T-helper 2 cell treated with Interferon-gamma antibody and Interleukin-4, amounts not matched to agents 100 ng/mL and 5 ng/mL, for 36 hours (primary cell): ENCODE measurements around the gene TAS2R8. TPM values are rescaled to one million over a fixed set of nuclear protein-coding genes. Genes with fewer than 3 reads are reported as not detected.
"Not testable (repeated sequence)": the region's sequence is repeated elsewhere in the genome, so short reads cannot be mapped to it uniquely, and the experiment has no call there.

ENCODE experiments used
- intact Hi-C: fragments of 100-400 bp; cut with micrococcal nuclease; formaldehyde crosslinking; loops from one replicate; pipeline ENCODE4 v1.15.1; 2023
- total RNA-seq: library from RNA; stranded (reverse); gene quantifications from 2 replicates; pipeline ENCODE4 v1.2.3, GENCODE V29; 2022

The TAS2R8 gene
- total RNA-seq = not detected in 2 replicates

- intact Hi-C loops = no loop called here
Observed at GRCh38 chr12:10807186-10807585, at the start of gene TAS2R8. TAS2R8 (minus strand) TSS chr12:10807286; CDS start chr12:10806980, 306 bp downstream.

DNA sequence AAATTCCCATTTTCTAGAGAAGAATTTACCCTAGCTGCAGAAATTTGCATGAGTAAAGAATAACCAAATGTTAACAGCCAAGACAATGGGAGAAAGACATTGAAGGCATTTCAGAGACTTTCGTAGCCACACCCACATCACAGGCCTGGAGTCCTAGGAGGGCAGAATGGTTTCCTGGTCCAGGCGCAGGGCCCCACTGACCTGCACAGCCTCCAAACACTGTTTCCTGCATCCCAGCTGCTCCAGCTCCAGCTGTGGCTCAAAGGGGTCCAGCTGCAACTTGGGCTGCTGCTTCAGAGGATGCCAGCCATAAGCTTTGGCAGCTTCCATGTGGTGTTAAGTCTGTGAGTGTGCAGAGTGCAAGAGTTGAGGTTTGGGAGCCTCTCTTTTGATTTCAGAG lies 48.7 kb upstream of the TAS2R8 start:
- intact Hi-C loops = no loop called here

DNA sequence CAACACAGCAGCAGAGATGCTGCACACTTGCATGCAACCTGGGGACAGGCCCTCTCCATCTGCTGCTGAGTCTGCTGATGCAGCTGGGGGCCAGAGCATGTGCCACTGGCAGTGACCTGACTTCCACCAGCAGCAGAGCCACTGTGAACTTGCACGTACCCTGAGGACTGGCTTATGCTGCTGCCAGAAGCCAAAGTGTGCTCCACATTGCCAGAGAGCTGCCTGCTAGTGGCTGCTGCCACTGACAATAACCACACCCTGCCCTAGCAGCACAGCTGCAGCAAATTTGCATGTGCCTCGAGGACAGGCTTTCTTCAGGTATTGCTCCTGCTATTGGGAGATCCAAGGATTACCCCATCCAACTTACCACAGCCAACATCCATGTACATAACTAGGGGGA lies 46.7 kb upstream of the TAS2R8 start:
- intact Hi-C loops = no loop called here

DNA sequence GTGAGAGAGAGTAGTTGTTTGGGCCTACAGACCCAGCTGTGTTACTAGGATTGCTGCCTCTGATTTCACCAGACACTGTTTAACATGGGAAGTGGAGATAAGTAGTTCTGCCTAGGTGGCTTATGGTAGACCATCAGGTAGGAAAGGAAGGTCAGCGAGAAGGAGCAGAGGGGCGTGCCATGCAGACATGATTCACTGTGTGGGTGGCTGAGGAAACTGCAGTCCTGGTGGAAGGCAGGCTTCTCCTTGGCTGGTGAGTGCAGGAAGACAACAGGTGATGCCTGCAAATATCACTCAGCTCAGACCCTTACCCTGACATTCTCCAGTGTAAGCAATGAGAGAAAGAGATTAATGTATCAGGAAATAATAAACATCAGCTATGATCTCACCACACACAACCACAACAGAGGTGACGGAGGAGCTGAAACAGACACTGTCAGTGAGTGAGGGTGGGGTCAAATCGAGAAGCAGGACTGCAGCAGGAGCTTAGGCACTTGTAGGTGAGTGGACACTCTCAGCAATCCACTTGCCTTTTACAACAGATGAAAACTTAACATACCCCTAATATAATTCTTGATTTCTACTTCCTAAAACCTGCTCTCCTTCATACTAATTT lies 44.3 kb upstream of the TAS2R8 start:
- intact Hi-C loops = no loop called here

DNA sequence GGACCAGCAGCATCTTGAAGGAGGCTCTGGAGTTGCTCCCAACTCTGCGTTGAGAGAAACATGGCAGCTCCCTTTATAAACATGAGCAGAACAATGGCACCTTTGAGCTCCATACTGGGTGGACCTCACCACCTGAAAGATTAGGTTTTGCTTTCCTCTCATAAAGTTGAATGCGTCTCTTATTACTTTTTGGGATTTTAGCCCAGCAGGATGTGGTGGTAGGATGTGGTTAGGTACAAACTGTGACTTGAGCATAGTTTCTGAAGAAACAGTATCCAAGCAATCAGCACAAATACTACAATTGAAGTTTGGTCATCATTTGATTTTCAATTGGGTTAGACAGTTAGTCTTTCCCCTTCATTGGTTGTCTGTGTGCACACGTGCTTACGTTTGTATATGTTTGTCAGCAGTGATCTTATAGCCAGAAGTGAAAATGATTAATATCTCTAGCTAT lies 42.4 kb upstream of the TAS2R8 start, which contains the start of gene PRR4:
TSS of gene PRR4 (minus strand) at position 51 of the 454 bp plus-strand sequence. CDS start at position 13, 38 bp downstream.
- intact Hi-C loops = loop anchor here (1.0 to 2.0 kb wide), 2 partner anchors 133 to 321 kb away; partner anchors contain the start of gene SMIM10L1

GRCh38 chr12:10847744-10848143 lies 40.7 kb upstream of the TAS2R8 start:
- intact Hi-C loops = loop anchor here (2.0 kb wide), 1 partner anchor 323 kb away; the partner anchor contains the start of gene SMIM10L1

GRCh38 chr12:10842862-10843261 lies 35.8 kb upstream of the TAS2R8 start:
- intact Hi-C loops = no loop called here

GRCh38 chr12:10838461-10838860 lies 31.4 kb upstream of the TAS2R8 start:
- intact Hi-C loops = no loop called here

DNA sequence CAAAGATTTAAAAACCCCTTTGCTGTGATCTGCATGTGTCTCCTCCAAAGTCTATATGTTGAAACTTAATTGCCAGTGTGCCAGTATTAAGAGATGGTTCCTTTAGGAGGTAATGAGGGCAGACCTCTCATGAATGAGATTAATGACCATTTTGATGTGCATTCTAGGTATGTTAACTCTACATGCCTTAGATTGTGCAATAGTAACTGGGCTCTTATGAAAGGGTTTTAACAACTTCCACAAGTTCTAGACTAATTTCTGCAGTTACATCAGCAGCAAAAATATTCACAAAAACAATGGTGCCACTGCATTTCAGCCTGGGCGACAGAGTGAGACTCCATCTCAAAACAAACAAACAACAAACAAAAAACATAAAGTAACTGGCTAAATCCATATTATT lies 22.9 kb upstream of the TAS2R8 start:
- intact Hi-C loops = no loop called here

DNA sequence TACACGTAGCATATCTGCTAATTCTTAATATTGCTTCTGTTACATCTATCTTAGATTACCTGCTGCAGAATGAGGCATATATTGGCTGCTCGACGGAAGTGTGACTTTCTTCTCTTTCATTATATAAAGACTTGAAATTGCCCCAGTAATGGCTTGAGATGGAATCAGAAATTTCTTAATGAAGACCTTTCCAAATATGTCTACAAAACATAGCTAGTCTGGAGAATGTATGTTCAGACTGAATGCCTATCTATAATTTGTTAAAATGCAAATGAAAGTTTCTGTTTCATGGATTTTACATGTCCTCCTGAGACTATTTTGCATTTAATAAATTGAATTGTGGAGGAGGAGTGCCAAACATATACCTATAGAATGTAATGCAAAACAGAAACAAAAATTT lies 19.2 kb upstream of the TAS2R8 start, which contains the start of gene TAS2R10:
TSS of gene TAS2R10 (minus strand) at position 101 of the 400 bp plus-strand sequence. CDS start at position 12, 89 bp downstream.
- intact Hi-C loops = no loop called here

GRCh38 chr12:10824957-10825356 lies 17.9 kb upstream of the TAS2R8 start:
- intact Hi-C loops = no loop called here

DNA sequence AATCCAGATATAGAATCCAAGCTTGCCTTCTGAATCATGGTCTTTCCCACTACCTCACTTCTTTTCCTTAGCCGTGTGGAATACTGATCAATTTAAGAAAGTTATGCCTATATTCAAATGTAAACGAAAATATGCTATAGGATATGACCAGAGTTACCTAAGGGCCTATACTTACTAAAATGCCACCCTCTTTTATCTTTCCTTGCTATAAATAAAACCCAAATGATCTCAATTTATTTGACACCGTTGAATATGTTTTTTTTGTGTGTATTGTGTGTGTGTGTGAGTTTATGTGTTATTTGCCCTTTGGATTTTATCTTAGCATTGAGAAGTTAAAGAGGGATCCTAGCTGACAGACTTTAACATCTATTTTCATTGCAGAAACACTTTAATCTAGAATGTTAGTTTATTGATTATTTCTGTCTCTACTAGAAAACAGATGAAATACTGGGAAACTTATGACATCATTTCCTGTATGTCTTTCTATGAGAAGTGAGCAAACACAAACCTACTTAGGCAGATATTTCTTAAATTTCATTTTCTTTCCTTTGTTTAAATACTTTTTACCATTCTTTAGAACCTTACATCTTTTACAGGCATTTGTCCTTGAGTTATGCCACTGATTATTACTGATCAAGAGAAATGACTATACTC lies 4.9 kb upstream of the TAS2R8 start:
- intact Hi-C loops = no loop called here

DNA sequence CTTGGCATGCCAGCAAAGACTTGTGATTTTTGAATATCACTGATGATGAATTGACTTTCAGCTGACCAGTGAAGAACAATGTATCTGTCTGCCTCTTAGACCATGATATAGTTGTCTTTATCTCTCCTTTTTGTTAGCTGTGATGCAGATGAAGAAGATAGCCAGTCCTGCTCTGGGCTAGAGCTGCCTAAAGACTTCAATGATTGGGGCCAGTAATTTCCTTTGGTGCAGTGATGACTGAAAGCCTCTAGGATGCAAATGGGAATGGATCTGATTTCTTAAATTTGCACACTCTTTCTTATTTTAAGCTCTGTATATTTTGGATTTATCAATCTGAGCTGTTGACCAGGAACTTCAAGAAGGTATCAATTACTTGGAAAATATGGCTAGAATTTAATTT lies 3.0 kb upstream of the TAS2R8 start, which contains the start of gene TAS2R9:
TSS of gene TAS2R9 (minus strand) at position 101 of the 400 bp plus-strand sequence. CDS start at position 8, 93 bp downstream.
- intact Hi-C loops = no loop called here

DNA sequence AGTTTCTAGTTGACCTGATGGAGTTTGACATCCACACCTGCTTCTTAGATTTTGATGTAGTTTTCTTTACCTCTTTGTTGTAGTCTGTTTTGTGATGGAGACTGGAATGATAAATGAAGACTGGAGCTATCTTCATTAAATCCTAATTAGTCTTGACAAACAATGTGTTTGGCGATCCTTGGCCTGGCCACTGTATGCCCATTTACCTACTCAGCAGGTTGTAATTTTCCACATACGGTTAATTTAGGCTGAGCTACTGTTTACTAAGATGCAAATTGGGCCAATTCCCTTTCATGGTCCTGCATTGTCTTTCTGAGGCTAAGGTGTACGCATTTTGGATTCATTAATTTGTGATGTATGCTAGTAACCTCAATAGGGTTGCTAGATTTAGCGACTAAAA lies 4.5 kb downstream of the TAS2R8 start, which contains the start of gene TAS2R7:
TSS of gene TAS2R7 (minus strand) at position 41 of the 400 bp plus-strand sequence. CDS start 57 bp downstream, outside the sequence.
- intact Hi-C loops = no loop called here

GRCh38 chr12:10801741-10802140 lies 5.3 kb downstream of the TAS2R8 start:
- intact Hi-C loops = no loop called here

GRCh38 chr12:10794222-10794621 lies 12.9 kb downstream of the TAS2R8 start:
- intact Hi-C loops = no loop called here

- intact Hi-C loops = not testable (repeated sequence)
Observed at GRCh38 chr12:10791769-10792168, 15.3 kb downstream of the TAS2R8 start.

DNA sequence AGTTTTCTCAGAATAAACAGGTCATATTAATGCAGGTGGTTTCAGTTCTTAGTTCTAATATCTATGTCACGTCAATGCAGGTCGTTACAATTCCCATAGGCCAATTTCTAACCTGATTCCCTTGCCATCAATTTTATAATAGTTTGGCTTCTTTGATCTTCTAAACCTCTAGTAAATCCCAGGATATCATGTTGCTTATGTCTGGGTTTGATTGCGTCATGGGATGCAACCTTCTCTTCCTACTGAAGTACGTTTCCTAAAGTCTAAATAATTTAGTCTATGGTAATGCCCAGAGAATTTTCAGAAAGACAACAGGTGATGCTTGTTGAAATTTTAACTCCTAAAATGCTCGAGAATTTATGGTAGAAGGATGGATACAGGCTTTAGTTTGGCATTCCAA lies 23.8 kb downstream of the TAS2R8 start:
- intact Hi-C loops = no loop called here

DNA sequence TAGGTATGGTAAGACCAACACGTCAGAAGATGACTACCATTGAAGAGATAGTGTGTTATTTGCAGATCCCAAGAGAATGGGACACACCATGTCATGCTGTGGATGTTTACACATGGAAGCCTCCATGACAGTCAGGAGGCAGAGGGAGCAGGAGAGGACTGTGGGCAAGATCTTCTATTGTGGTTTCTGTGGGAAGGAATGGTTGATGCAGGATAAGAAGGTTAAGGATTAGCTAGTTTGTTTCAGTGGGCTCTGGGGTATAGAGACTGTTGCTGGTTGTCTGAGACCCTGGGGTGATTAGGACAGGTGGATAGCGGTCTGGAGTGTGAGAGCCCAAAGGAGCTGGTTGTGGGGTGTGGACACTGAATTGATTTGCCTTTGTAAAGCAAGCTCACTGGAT lies 28.0 kb downstream of the TAS2R8 start:
- intact Hi-C loops = no loop called here

GRCh38 chr12:10771132-10771733 lies 35.9 kb downstream of the TAS2R8 start:
- intact Hi-C loops = loop anchor here (1.0 kb wide), 2 partner anchors 428 to 715 kb away; no protein-coding TSS in a partner anchor

GRCh38 chr12:10759657-10760056 lies 47.4 kb downstream of the TAS2R8 start:
- intact Hi-C loops = no loop called here

DNA sequence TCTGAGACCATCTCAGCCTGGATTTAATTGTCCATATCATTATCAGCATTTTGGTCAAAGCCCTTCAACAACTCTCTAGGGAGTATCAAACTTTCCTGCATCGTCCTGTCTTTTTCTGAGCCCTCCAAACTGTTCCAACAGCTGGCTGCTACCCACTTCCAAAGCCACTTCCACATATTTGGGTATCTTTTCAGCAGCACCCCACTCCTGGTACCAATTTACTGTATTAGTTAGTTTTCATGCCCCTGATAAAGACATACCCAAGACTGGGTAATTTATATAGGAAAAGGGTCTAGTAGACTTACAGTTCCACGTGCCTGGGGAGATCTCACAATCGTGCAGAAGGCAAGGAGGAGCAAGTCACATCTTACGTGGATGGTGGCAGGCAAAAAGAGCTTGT lies 50.9 kb downstream of the TAS2R8 start:
- intact Hi-C loops = no loop called here
